ENCODE results near the gene PGS1.

The PGS1 gene

GRCh38 chr17:78409191-78409928 is 30.9 kb downstream of the PGS1 start:
- FAIRE-seq (no peak), DNase-seq (ENCODE audit: insufficient read length, low spot score) (no peak)
- TF ChIP-seq POLR2A (IDR thresholded peaks at IDR 0.05; ENCODE audit: low read depth, low read length) = no peak

GRCh38 chr17:78411241-78411857 is 32.9 kb downstream of the PGS1 start:
- no peak for FAIRE-seq
- TF ChIP-seq POLR2A (IDR thresholded peaks at IDR 0.05; ENCODE audit: low read depth, low read length) = no peak
- DNase-seq (ENCODE audit: insufficient read length, low spot score) = no peak

- TF ChIP-seq POLR2A (IDR thresholded peaks at IDR 0.05; ENCODE audit: low read depth, low read length) = no peak
- DNase-seq (ENCODE audit: insufficient read length, low spot score) (no peak), FAIRE-seq (no peak)
Measured at GRCh38 chr17:78412403-78412802, 34.0 kb downstream of the PGS1 start.

GRCh38 chr17:78414178-78415162 is 36.0 kb downstream of the PGS1 start:
- DNase-seq (ENCODE audit: insufficient read length, low spot score) (no peak), FAIRE-seq (no peak)

GRCh38 chr17:78415821-78416711 is 37.6 kb downstream of the PGS1 start:
- no peak for FAIRE-seq
- TF ChIP-seq POLR2A (IDR thresholded peaks at IDR 0.05; ENCODE audit: low read depth, low read length) = no peak
- no peak for DNase-seq (ENCODE audit: insufficient read length, low spot score)

More at GRCh38 chr17:78414178-78415162, 36.0 kb downstream of the PGS1 start:
- TF ChIP-seq POLR2A (IDR thresholded peaks at IDR 0.05; ENCODE audit: low read depth, low read length) = no peak

- no peak for DNase-seq (ENCODE audit: insufficient read length, low spot score)
- TF ChIP-seq POLR2A (IDR thresholded peaks at IDR 0.05; ENCODE audit: low read depth, low read length) = no peak
- no peak for FAIRE-seq
Measured at GRCh38 chr17:78416791-78417530, 38.5 kb downstream of the PGS1 start.

GRCh38 chr17:78417531-78417909 is 39.1 kb downstream of the PGS1 start:
- FAIRE-seq (no peak), DNase-seq (ENCODE audit: insufficient read length, low spot score) (no peak)
- no peak for TF ChIP-seq POLR2A (IDR thresholded peaks at IDR 0.05; ENCODE audit: low read depth, low read length)

- no peak for FAIRE-seq
- DNase-seq (ENCODE audit: insufficient read length, low spot score) = no peak
- no peak for TF ChIP-seq POLR2A (IDR thresholded peaks at IDR 0.05; ENCODE audit: low read depth, low read length)
Measured at GRCh38 chr17:78418326-78419026, 40.0 kb downstream of the PGS1 start.

- FAIRE-seq (no peak), DNase-seq (ENCODE audit: insufficient read length, low spot score) (no peak)
- no peak for TF ChIP-seq POLR2A (IDR thresholded peaks at IDR 0.05; ENCODE audit: low read depth, low read length)
Measured at GRCh38 chr17:78419970-78420815, 41.7 kb downstream of the PGS1 start.

GRCh38 chr17:78421084-78421533 is 42.7 kb downstream of the PGS1 start:
- DNase-seq (ENCODE audit: insufficient read length, low spot score) (no peak), FAIRE-seq (no peak)
- TF ChIP-seq POLR2A (IDR thresholded peaks at IDR 0.05; ENCODE audit: low read depth, low read length) = no peak

Measured in H54 (cell line).